Esophagus muscularis mucosa (tissue), 3 donors: ENCODE measurements around the gene KIAA2012.

Experiments used
- POLR2A ChIP-seq: fragments of 450-650 bp; IDR thresholded peaks from one replicate; pipeline ENCODE4 v1.6.1; 2017; ENCODE audit warnings: antibody characterized with exemption, moderate library complexity, mild to moderate bottlenecking, low read depth
- TF ChIP-seq, protein P1 (sequence below), 3 experiments: fragments of 200-600 bp in 2 of 3; fragments of 450-650 bp in 1 of 3; sonication (generic) in 2 of 3; IDR thresholded peaks; one replicate each; pipeline ENCODE4 v1.5.1; 2017 to 2019; ENCODE audit warnings: antibody characterized with exemption in 3 of 3, mild to moderate bottlenecking in 2 of 3, moderate library complexity in 1 of 3

GRCh38 chr2:202064171-202064880 lies 8.7 kb upstream of the KIAA2012 start:
- TF ChIP-seq POLR2A: no peak
- TF ChIP-seq, protein P1, sequence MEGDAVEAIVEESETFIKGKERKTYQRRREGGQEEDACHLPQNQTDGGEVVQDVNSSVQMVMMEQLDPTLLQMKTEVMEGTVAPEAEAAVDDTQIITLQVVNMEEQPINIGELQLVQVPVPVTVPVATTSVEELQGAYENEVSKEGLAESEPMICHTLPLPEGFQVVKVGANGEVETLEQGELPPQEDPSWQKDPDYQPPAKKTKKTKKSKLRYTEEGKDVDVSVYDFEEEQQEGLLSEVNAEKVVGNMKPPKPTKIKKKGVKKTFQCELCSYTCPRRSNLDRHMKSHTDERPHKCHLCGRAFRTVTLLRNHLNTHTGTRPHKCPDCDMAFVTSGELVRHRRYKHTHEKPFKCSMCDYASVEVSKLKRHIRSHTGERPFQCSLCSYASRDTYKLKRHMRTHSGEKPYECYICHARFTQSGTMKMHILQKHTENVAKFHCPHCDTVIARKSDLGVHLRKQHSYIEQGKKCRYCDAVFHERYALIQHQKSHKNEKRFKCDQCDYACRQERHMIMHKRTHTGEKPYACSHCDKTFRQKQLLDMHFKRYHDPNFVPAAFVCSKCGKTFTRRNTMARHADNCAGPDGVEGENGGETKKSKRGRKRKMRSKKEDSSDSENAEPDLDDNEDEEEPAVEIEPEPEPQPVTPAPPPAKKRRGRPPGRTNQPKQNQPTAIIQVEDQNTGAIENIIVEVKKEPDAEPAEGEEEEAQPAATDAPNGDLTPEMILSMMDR (IDR thresholded peaks at IDR 0.05): no peak
